Glutamatergic neuron (in vitro differentiated cells): ENCODE measurements around the gene ZNF668. TPM values are rescaled to one million over a fixed set of nuclear protein-coding genes. Genes with fewer than 3 reads are reported as not detected.

Source experiments
- DNase-seq: peaks from one replicate; pipeline ENCODE4 v3.0.0; 2022
- H3K27ac Mint-ChIP-seq: one replicate; pipeline ENCODE4 v1.8.0; 2020; ENCODE audit warnings: mild to moderate bottlenecking, mixed read lengths, inconsistent platforms; ENCODE audit not compliant: unreplicated experiment
- H3K27me3 Mint-ChIP-seq: one replicate; pipeline ENCODE4 v1.8.0; 2020; ENCODE audit warnings: mild to moderate bottlenecking, moderate library complexity, mixed read lengths, inconsistent platforms; ENCODE audit not compliant: unreplicated experiment
- H3K36me3 Mint-ChIP-seq: one replicate; pipeline ENCODE4 v1.8.0; 2020; ENCODE audit warnings: mild to moderate bottlenecking, mixed read lengths, inconsistent platforms; ENCODE audit not compliant: unreplicated experiment
- H3K4me1 Mint-ChIP-seq: one replicate; pipeline ENCODE4 v1.8.0; 2020; ENCODE audit warnings: mild to moderate bottlenecking, low read depth, mixed read lengths, inconsistent platforms; ENCODE audit not compliant: unreplicated experiment
- H3K4me3 Mint-ChIP-seq: one replicate; pipeline ENCODE4 v1.8.0; 2020; ENCODE audit warnings: mild to moderate bottlenecking, mixed read lengths, inconsistent platforms; ENCODE audit not compliant: unreplicated experiment
- H3K9me3 Mint-ChIP-seq: one replicate; pipeline ENCODE4 v1.8.0; 2020; ENCODE audit warnings: mild to moderate bottlenecking, moderate library complexity, mixed read lengths, inconsistent platforms; ENCODE audit not compliant: unreplicated experiment
- CTCF ChIP-seq: fragments of 200-600 bp; sonication (generic); IDR thresholded peaks from one replicate; pipeline ENCODE4 v1.5.0; 2021; ENCODE audit not compliant: partially characterized antibody, unreplicated experiment
- total RNA-seq: library from RNA; stranded (reverse); fragmentation: NEBNext Ultra II Directional; extraction: Animal tissue kit (Norgen Biotek cat#: 25700); gene quantifications from one replicate; pipeline ENCODE4 v1.2.1, GENCODE V29; 2021; ENCODE audit not compliant: unreplicated experiment

Gene ZNF668
- total RNA-seq, 1 donor from 2014 or later = 15.5 TPM

DNA sequence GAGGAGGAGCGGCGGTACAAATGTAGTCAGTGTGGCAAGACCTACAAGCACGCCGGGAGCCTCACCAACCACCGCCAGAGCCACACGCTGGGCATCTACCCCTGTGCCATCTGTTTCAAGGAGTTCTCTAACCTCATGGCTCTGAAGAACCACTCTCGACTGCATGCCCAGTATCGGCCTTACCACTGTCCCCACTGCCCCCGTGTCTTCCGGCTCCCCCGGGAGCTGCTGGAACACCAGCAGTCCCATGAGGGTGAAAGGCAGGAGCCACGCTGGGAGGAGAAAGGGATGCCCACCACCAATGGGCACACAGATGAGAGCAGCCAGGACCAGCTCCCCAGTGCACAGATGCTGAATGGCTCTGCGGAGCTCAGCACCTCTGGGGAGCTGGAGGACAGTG lies 3.0 kb upstream of the ZNF668 start:
- Mint-ChIP-seq H3K36me3 (no peaks in the 10 kb centered on the region), H3K4me3 (no peak overlapping the region), H3K27me3 (peaks cover 2% of the 10 kb centered on the region), H3K4me1 (peaks cover 7% of the 10 kb centered on the region), H3K9me3 (peaks cover 15% of the 10 kb centered on the region), H3K27ac (no peak overlapping the region)
- no peak for DNase-seq
- TF ChIP-seq CTCF = no peak

DNA sequence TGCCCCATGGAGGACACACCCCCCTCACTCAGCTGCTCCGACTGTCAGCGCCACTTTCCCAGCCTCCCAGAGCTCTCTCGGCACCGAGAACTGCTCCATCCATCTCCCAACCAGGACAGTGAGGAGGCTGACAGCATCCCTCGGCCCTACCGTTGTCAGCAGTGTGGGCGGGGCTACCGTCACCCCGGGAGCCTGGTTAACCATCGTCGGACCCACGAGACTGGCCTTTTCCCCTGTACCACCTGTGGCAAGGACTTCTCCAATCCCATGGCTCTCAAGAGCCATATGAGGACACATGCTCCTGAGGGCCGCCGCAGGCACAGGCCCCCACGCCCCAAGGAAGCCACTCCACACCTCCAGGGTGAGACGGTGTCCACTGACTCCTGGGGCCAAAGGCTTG lies 2.3 kb upstream of the ZNF668 start:
- Mint-ChIP-seq H3K27ac (peak overlapping the region; percentile 64), H3K9me3 (peaks cover 17% of the 10 kb centered on the region), H3K36me3 (no peaks in the 10 kb centered on the region), H3K4me1 (peaks cover 12% of the 10 kb centered on the region), H3K4me3 (no peak overlapping the region), H3K27me3 (peaks cover 2% of the 10 kb centered on the region)
- DNase-seq = no peak
- no peak for TF ChIP-seq CTCF

DNA sequence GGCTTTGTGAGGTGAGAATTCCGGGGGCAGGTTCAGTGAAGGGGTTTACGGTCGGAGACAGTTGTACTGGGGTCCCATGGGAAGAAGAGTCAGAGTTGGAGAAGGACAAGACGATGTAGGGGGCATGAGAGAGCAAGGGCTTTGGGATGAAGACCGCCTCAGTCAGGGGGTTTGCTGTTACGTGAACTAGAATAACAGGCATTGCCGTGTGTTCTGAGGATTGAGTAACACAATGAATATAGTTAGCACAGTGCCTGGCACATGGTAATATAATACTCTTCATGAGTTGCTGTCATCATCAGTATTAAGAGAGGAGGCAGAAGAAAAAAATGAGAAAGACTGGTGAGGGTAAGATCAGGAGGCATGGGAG lies 759 bp upstream of the ZNF668 start:
- no peak for DNase-seq
- peak overlapping the region; percentile 97 for H3K4me3 Mint-ChIP-seq
- peaks cover 16% of the 10 kb centered on the region for H3K9me3 Mint-ChIP-seq
- H3K36me3 Mint-ChIP-seq = no peaks in the 10 kb centered on the region
- peak overlapping the region; percentile 97 for H3K27ac Mint-ChIP-seq
- peaks cover 10% of the 10 kb centered on the region for H3K4me1 Mint-ChIP-seq
- TF ChIP-seq CTCF = no peak
- peaks cover 2% of the 10 kb centered on the region for H3K27me3 Mint-ChIP-seq

GRCh38 chr16:31073142-31073969 lies 684 bp downstream of the ZNF668 start:
- H3K36me3 Mint-ChIP-seq = no peaks in the 10 kb centered on the region

More at GRCh38 chr16:31073142-31073969, 684 bp downstream of the ZNF668 start:
- TF ChIP-seq CTCF = no peak
- peaks cover 15% of the 10 kb centered on the region for H3K9me3 Mint-ChIP-seq
- peak overlapping the region; percentile 99 for H3K27ac Mint-ChIP-seq
- H3K27me3 Mint-ChIP-seq = peaks cover 2% of the 10 kb centered on the region
- DNase-seq = peak; percentile 97
- peaks cover 10% of the 10 kb centered on the region for H3K4me1 Mint-ChIP-seq
- peak overlapping the region; percentile 98 for H3K4me3 Mint-ChIP-seq
